Heart right ventricle (tissue), 16 donors: ENCODE measurements around the gene MYH7. TPM values are rescaled to one million over a fixed set of nuclear protein-coding genes. Genes with fewer than 3 reads are reported as not detected.

Experiments
- ATAC-seq, 8 donors: fragments of 200-7000 bp; cut with Tn5 transposase; one replicate each; pipeline ENCODE4 v1.9.1; 2020; ENCODE audit warnings: mild to moderate bottlenecking in 8 of 8, moderate library complexity in 8 of 8, moderate number of reproducible peaks in 1 of 8
- DNase-seq, 2 donors: peaks; one replicate each; pipeline ENCODE4 v3.0.0-alpha.2; 2020
- H3K27ac ChIP-seq, 10 donors: fragments of 200-600 bp; sonication (generic) in 2 of 10; one replicate each; pipeline versions ENCODE4 v1.5.0 to v1.8.0; 2020 to 2022; ENCODE audit warnings: mild to moderate bottlenecking in 3 of 10
- H3K27me3 ChIP-seq, 7 donors: fragments of 200-600 bp; one replicate each; pipeline ENCODE4 v1.8.0; 2021 to 2022; ENCODE audit warnings: mild to moderate bottlenecking in 2 of 7
- H3K36me3 ChIP-seq, 9 donors: fragments of 200-600 bp; sonication (generic) in 1 of 9; one replicate each; pipeline versions ENCODE4 v1.5.0 to v1.8.0; 2020 to 2022; ENCODE audit warnings: mild to moderate bottlenecking in 2 of 9
- H3K4me1 ChIP-seq, 9 donors: fragments of 200-600 bp; sonication (generic) in 1 of 9; one replicate each; pipeline versions ENCODE4 v1.5.0 to v1.8.0; 2020 to 2022; ENCODE audit warnings: mild to moderate bottlenecking in 4 of 9
- H3K4me3 ChIP-seq, 10 donors: fragments of 200-600 bp; sonication (generic) in 2 of 10; one replicate each; pipeline versions ENCODE4 v1.5.0 to v1.8.0; 2020 to 2022; ENCODE audit warnings: mild to moderate bottlenecking in 7 of 10, moderate library complexity in 2 of 10
- H3K9me3 ChIP-seq, 11 donors: fragments of 200-600 bp in 10 of 11; sonication (generic) in 2 of 11; one replicate each; pipeline versions ENCODE4 v1.5.0 to v1.8.0; 2013 to 2022; ENCODE audit warnings: mild to moderate bottlenecking in 2 of 11, control low read depth in 1 of 11, moderate library complexity in 1 of 11
- CTCF ChIP-seq, 9 donors: fragments of 200-600 bp; sonication (generic) in 2 of 9; IDR thresholded peaks; one replicate each; pipeline versions ENCODE4 v1.5.0 to v1.8.0; 2021 to 2022; ENCODE audit warnings: antibody characterized with exemption in 9 of 9, mild to moderate bottlenecking in 5 of 9, moderate library complexity in 1 of 9
- whole genome bisulfite sequencing, 2 donors: extraction: QIAGEN DNeasy Blood & Tissue Kit; methylation state at CpG; one replicate each; pipeline ENCODE4 v1.1.7; 2013; ENCODE audit warnings: inconsistent platforms in 1 of 2; 5-methylcytosine and 5-hydroxymethylcytosine counted together
- intact Hi-C, 10 donors: fragments of 100-400 bp; cut with DNase I; formaldehyde crosslinking; loops; one replicate each; pipeline versions ENCODE4 v1.11.1 to v1.14.2; 2022
- polyA plus RNA-seq, 2 donors: library from polyadenylated mRNA; stranded (reverse); fragments of 200-250 nt; gene quantifications; one replicate each; pipeline ENCODE4 v1.2.3, GENCODE V29; 2013
- total RNA-seq, 10 donors: library from RNA; stranded (reverse); fragmentation: NEBNext Ultra II Directional in 3 of 10; extraction: Animal tissue kit (Norgen Biotek cat#: 25700) in 3 of 10; gene quantifications; one replicate each; pipeline versions ENCODE4 v1.2.1 to v1.2.4, GENCODE V29; 2021 to 2023
- donor health status: Arrhythmogenic right ventricular cardiomyopathy.
- donor health status: ischemic (EF 13 %, LVEDD 7.1; RV severe dilation, severe dysfunction).
- donor health status: healthy with polysubstance abuse.
- donor health status: DM: no; HTN: yes; CAD: no.
- donor health status: DM: no; HTN: no; CAD: no.
- donor health status: ischemic (EF 25% LVEDD 6.9; RV normal size, moderate dysfunction).
- donor health status: ischemic (EF 25% LVEDD 5.7; RV mildly dilated, moderate dysfunction).
- donor health status: healthy.
- donor health status: DM: yes; HTN: yes; CAD: no.
- donor health status: Ischemic cardiomyopathy.
- donor health status: ischemic (EF 35%, LVEDD 5.7; RV mildly dilated, moderate dysfunction).
- donor health status: nonischemic (EF 11% LVEDD 7.7; RV severe dilation, severe dysfunction).
- donor health status: DM: yes; HTN: yes; CAD: no.
- donor health status: PGD.
- donor health status: ischemic (EF 29% LVEDD 5.4; RV normal size, mild dysfunction).
- donor health status: nonischemic (EF 23%, LVEDD 6.1; RV moderate dilation, normal function).

Gene MYH7
- total and polyA plus RNA-seq, 12 donors: 641 to 22,607 (median 18,940) TPM

DNA sequence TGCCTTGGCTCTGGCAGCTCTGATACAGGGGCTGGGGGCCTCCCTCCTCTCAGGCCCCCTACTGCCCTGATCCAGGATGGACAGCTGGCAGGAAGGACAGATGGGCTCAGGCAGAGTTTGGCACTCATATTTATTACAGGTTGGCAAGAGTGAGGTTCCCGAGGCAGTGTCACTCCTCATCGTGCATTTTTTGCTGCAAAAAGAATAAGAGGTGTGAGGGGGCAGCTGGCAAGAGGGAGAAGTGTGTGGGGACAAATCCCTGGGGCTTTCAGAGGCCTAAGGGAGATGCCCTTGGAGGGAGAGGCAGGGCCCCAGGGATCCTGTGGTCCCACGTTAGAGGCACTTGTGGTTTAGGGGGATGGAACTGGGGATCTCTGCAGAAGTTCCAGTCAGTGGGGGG is 53.6 kb downstream of the MYH7 start:
- intact Hi-C loops: loop anchor here in 5 of 10 donors (2.0 to 10.0 kb wide), 5 partner anchors 53 to 117 kb away; no protein-coding TSS in a partner anchor
- Histone ChIP-seq H3K27me3 (peaks cover 0 to 7% (median 0%) of the 10 kb centered on the region in 7 donors), H3K27ac (no peak overlapping the region), H3K4me1 (peaks cover 0 to 37% (median 1%) of the 10 kb centered on the region in 9 donors), H3K4me3 (no peak overlapping the region), H3K9me3 (no peaks in the 10 kb centered on the region), H3K36me3 (peaks cover 0 to 66% (median 8%) of the 10 kb centered on the region in 9 donors)
- TF ChIP-seq CTCF (IDR thresholded peaks at IDR 0.05): no peak
- no peak for DNase-seq
- no peak for ATAC-seq
- 39 to 57% methylated on average over 3 of the region's 3 CpGs for WGBS, 2 donors

DNA sequence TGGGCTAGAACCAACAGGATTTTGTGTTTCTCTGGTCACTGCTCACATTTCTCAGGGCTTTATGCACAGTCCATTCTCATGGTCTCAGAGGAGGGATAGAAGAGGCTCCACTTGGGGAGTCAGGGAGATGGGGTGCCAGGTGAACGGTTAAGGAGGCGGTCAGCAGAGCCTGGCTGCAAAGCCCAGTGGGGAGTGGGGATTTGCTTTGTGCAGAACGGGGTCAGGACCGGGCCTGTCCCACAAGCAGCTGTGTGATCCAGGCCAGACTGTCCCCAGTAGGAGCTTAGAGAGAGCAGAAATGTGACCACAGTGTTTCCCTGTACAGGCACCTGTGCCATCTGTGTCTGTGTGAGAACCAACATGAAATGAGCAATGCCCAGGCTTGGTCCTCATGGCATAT is 54.5 kb downstream of the MYH7 start:
- 70 to 76% methylated on average over 4 of the region's 4 CpGs for WGBS, 2 donors
- ATAC-seq: no peak

DNA sequence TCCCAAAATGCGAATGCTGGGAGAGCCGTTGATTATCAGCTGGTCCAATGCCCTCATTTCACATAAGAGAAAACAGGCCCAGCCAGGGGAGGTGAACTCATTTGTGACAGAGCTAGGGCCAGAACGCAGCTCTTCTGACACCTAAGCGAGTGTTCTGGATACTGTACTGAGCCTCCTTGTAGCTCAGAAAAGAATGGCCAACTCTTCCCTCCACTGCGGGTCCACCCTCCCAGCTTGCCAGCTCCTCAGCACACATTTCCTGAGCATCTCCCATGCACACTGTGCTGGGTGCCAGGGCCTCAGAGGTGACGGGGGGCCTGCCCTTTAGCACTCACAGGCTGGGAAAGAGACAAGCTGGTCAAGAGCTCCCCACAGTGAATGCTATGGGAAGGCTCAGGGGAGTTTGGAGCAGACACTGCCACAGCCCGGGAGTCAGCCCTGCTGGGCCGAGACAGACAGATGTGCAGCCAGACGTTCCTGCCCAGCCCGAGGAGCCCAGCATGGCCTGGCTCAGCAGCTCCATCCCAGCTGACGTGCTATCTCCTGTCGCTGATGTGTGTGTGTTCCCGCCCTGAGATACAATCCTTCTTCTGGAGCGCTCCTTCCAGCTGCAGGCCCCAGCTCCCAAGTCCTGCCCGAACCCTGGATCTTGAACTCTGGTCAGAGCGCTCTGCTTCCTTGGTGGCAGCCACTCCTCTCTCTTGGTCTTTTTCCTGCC is 55.1 kb downstream of the MYH7 start:
- WGBS, 2 donors: 39 to 49% methylated on average over 16 of the region's 16 CpGs
- Histone ChIP-seq H3K9me3 (no peaks in the 10 kb centered on the region), H3K4me3 (no peak overlapping the region), H3K4me1 (peaks cover 0 to 46% (median 8%) of the 10 kb centered on the region in 9 donors), H3K27ac (peak overlapping the region in 4 of 10 donors; percentile 15 to 48 (median 20)), H3K27me3 (peaks cover 0 to 7% (median 0%) of the 10 kb centered on the region in 7 donors), H3K36me3 (peaks cover 0 to 51% (median 8%) of the 10 kb centered on the region in 9 donors)
- ATAC-seq (peak; percentile 1 to 26 (median 4)), DNase-seq (no peak)
- peak in 5 of 9 donors; percentile 1 to 11 (median 7) for TF ChIP-seq CTCF (IDR thresholded peaks at IDR 0.05)
- intact Hi-C loops: loop anchor here in 7 of 10 donors (1.0 to 10.0 kb wide), 6 partner anchors 52 to 116 kb away; no protein-coding TSS in a partner anchor

More for the DNA sequence above, 54.5 kb downstream of the MYH7 start:
- DNase-seq: no peak
- Histone ChIP-seq H3K9me3 (no peaks in the 10 kb centered on the region), H3K36me3 (peaks cover 0 to 57% (median 8%) of the 10 kb centered on the region in 9 donors), H3K27ac (peak overlapping the region in 1 of 10 donors; percentile 23), H3K4me3 (no peak overlapping the region), H3K4me1 (peaks cover 0 to 46% (median 8%) of the 10 kb centered on the region in 9 donors), H3K27me3 (peaks cover 0 to 7% (median 0%) of the 10 kb centered on the region in 7 donors)
- no peak for TF ChIP-seq CTCF (IDR thresholded peaks at IDR 0.05)
- intact Hi-C loops: loop anchor here in 7 of 10 donors (1.0 to 10.0 kb wide), 6 partner anchors 52 to 116 kb away; no protein-coding TSS in a partner anchor

GRCh38 chr14:23379366-23380196 is 55.9 kb downstream of the MYH7 start:
- intact Hi-C loops: loop anchor here (1.0 to 10.0 kb wide), 8 partner anchors 51 to 117 kb away; no protein-coding TSS in a partner anchor
- Histone ChIP-seq H3K27ac (peak overlapping the region in 1 of 10 donors; percentile 16), H3K4me3 (no peak overlapping the region), H3K9me3 (no peaks in the 10 kb centered on the region), H3K36me3 (peaks cover 0 to 43% (median 8%) of the 10 kb centered on the region in 9 donors), H3K27me3 (peaks cover 0 to 7% (median 0%) of the 10 kb centered on the region in 7 donors), H3K4me1 (peaks cover 0 to 44% (median 8%) of the 10 kb centered on the region in 9 donors)
- peak; percentile 65 to 89 (median 85) for TF ChIP-seq CTCF (IDR thresholded peaks at IDR 0.05)
- WGBS, 2 donors: 34 to 40% methylated on average over 12 of the region's 12 CpGs
- DNase-seq (peak in 1 of 2 donors; percentile 65), ATAC-seq (peak; percentile 7 to 56 (median 42))
